Omental fat pad (tissue), 4 donors: ENCODE measurements around the gene UPB1. TPM values are rescaled to one million over a fixed set of nuclear protein-coding genes. Genes with fewer than 3 reads are reported as not detected.

Experiments used
- ATAC-seq: fragments of 150-250 bp; one replicate; pipeline ENCODE4 v1.9.1; 2016; ENCODE audit warnings: mild to moderate bottlenecking, moderate library complexity; ENCODE audit not compliant: low FRiP score
- DNase-seq: peaks from one replicate; pipeline ENCODE4 v3.0.0-alpha.2; 2019; ENCODE audit warnings: low spot score
- CTCF ChIP-seq, 3 donors: fragments of 450-650 bp; IDR thresholded peaks; one replicate each; pipeline ENCODE4 v1.5.1; 2016 to 2017; ENCODE audit warnings: antibody characterized with exemption in 3 of 3, mild to moderate bottlenecking in 3 of 3, moderate library complexity in 2 of 3
- total RNA-seq, 4 donors: library from RNA; depleted of rRNA; stranded (reverse); fragments of >200 nt; gene quantifications; one replicate each; pipeline ENCODE4 v1.1.0, GENCODE V29; 2016

The UPB1 gene
- total RNA-seq, 4 donors from 2014 or later, result 0.13 to 1.9 TPM; not detected in 2

GRCh38 chr22:24563246-24563645, 68.1 kb downstream of the UPB1 start:
- no peak for DNase-seq
- no peak for TF ChIP-seq CTCF (IDR thresholded peaks at IDR 0.05)
- ATAC-seq, result no peak

GRCh38 chr22:24564376-24565058, 69.4 kb downstream of the UPB1 start:
- TF ChIP-seq CTCF (IDR thresholded peaks at IDR 0.05), result no peak
- DNase-seq (no peak), ATAC-seq (peak; percentile 55)

GRCh38 chr22:24565077-24565476, 69.9 kb downstream of the UPB1 start:
- ATAC-seq (no peak), DNase-seq (no peak)
- no peak for TF ChIP-seq CTCF (IDR thresholded peaks at IDR 0.05)

GRCh38 chr22:24566899-24567511, 71.9 kb downstream of the UPB1 start:
- DNase-seq, result no peak
- no peak for TF ChIP-seq CTCF (IDR thresholded peaks at IDR 0.05)
- ATAC-seq, result no peak

GRCh38 chr22:24567668-24568067, 72.5 kb downstream of the UPB1 start:
- DNase-seq (no peak), ATAC-seq (no peak)
- TF ChIP-seq CTCF (IDR thresholded peaks at IDR 0.05), result no peak

GRCh38 chr22:24571266-24571665, 76.1 kb downstream of the UPB1 start:
- ATAC-seq, result no peak
- no peak for DNase-seq
- TF ChIP-seq CTCF (IDR thresholded peaks at IDR 0.05), result no peak

GRCh38 chr22:24576778-24577177, 81.6 kb downstream of the UPB1 start:
- no peak for TF ChIP-seq CTCF (IDR thresholded peaks at IDR 0.05)
- DNase-seq (no peak), ATAC-seq (no peak)
